Upper lobe of right lung (tissue), 1 donor: ENCODE results near the gene LRRC8E. TPM values are rescaled to one million over a fixed set of nuclear protein-coding genes. Genes with fewer than 3 reads are reported as not detected.

Experiments
- ATAC-seq: fragments of 200-7000 bp; cut with Tn5 transposase; one replicate; pipeline ENCODE4 v1.9.1; 2020; ENCODE audit warnings: mild to moderate bottlenecking, moderate library complexity
- DNase-seq: peaks from one replicate; pipeline ENCODE4 v3.0.0-alpha.2; 2020
- H3K27ac ChIP-seq: fragments of 200-600 bp; one replicate; pipeline ENCODE4 v1.8.0; 2022
- H3K27me3 ChIP-seq: fragments of 200-600 bp; one replicate; pipeline ENCODE4 v1.8.0; 2022; ENCODE audit warnings: mild to moderate bottlenecking
- H3K36me3 ChIP-seq: fragments of 200-600 bp; one replicate; pipeline ENCODE4 v1.8.0; 2022
- H3K4me1 ChIP-seq: fragments of 200-600 bp; one replicate; pipeline ENCODE4 v1.8.0; 2022
- H3K4me3 ChIP-seq: fragments of 200-600 bp; one replicate; pipeline ENCODE4 v1.8.0; 2022; ENCODE audit warnings: mild to moderate bottlenecking
- H3K9me3 ChIP-seq: fragments of 200-600 bp; one replicate; pipeline ENCODE4 v1.8.0; 2022
- CTCF ChIP-seq: fragments of 200-600 bp; IDR thresholded peaks from one replicate; pipeline ENCODE4 v1.8.0; 2022; ENCODE audit warnings: antibody characterized with exemption
- intact Hi-C: fragments of 100-400 bp; cut with DNase I; formaldehyde crosslinking; loops from one replicate; pipeline ENCODE4 v1.11.0; 2022
- total RNA-seq: library from RNA; stranded (reverse); fragmentation: NEBNext Ultra II Directional; extraction: Animal tissue kit (Norgen Biotek cat#: 25700); gene quantifications from one replicate; pipeline ENCODE4 v1.2.1, GENCODE V29; 2021
- donor health status: DM: no; HTN: yes; CAD: no; lungs with severe emphysema.

Gene LRRC8E
- total RNA-seq, 1 donor from 2014 or later = 11.0 TPM

GRCh38 chr19:7868326-7868670, 20.0 kb upstream of the LRRC8E start:
- no peak for DNase-seq
- H3K27me3 ChIP-seq = peaks cover 29% of the 10 kb centered on the region
- H3K4me3 ChIP-seq = peak overlapping the region; percentile 51
- intact Hi-C loops = no loop called here
- H3K9me3 ChIP-seq = no peaks in the 10 kb centered on the region
- ATAC-seq = no peak
- H3K27ac ChIP-seq = no peak overlapping the region
- no peaks in the 10 kb centered on the region for H3K36me3 ChIP-seq
- H3K4me1 ChIP-seq = peaks cover 20% of the 10 kb centered on the region
- no peak for TF ChIP-seq CTCF

- Histone ChIP-seq H3K4me1 (peaks cover 20% of the 10 kb centered on the region), H3K36me3 (no peaks in the 10 kb centered on the region), H3K9me3 (no peaks in the 10 kb centered on the region), H3K4me3 (peak overlapping the region; percentile 51), H3K27ac (peak overlapping the region; percentile 53), H3K27me3 (peaks cover 31% of the 10 kb centered on the region)
- intact Hi-C loops = no loop called here
- ATAC-seq (peak; percentile 76), DNase-seq (peak; percentile 90)
- peak; percentile 73 for TF ChIP-seq CTCF
Observed at GRCh38 chr19:7868671-7869452, 19.4 kb upstream of the LRRC8E start.

- Histone ChIP-seq H3K36me3 (no peaks in the 10 kb centered on the region), H3K4me3 (peak overlapping the region; percentile 51), H3K4me1 (peaks cover 21% of the 10 kb centered on the region), H3K27ac (peak overlapping the region; percentile 53), H3K27me3 (peaks cover 27% of the 10 kb centered on the region), H3K9me3 (no peaks in the 10 kb centered on the region)
- intact Hi-C loops = no loop called here
- peak; percentile 64 for ATAC-seq
- no peak for TF ChIP-seq CTCF
- DNase-seq = peak; percentile 87
Observed at GRCh38 chr19:7869453-7869909, 18.8 kb upstream of the LRRC8E start.

- DNase-seq = peak; percentile 79
- Histone ChIP-seq H3K9me3 (no peaks in the 10 kb centered on the region), H3K4me1 (peaks cover 23% of the 10 kb centered on the region), H3K27me3 (peaks cover 31% of the 10 kb centered on the region), H3K27ac (no peak overlapping the region), H3K36me3 (no peaks in the 10 kb centered on the region), H3K4me3 (peak overlapping the region; percentile 51)
- intact Hi-C loops = no loop called here
- no peak for ATAC-seq
- TF ChIP-seq CTCF = no peak
Observed at GRCh38 chr19:7869910-7870511, 18.3 kb upstream of the LRRC8E start.

DNA sequence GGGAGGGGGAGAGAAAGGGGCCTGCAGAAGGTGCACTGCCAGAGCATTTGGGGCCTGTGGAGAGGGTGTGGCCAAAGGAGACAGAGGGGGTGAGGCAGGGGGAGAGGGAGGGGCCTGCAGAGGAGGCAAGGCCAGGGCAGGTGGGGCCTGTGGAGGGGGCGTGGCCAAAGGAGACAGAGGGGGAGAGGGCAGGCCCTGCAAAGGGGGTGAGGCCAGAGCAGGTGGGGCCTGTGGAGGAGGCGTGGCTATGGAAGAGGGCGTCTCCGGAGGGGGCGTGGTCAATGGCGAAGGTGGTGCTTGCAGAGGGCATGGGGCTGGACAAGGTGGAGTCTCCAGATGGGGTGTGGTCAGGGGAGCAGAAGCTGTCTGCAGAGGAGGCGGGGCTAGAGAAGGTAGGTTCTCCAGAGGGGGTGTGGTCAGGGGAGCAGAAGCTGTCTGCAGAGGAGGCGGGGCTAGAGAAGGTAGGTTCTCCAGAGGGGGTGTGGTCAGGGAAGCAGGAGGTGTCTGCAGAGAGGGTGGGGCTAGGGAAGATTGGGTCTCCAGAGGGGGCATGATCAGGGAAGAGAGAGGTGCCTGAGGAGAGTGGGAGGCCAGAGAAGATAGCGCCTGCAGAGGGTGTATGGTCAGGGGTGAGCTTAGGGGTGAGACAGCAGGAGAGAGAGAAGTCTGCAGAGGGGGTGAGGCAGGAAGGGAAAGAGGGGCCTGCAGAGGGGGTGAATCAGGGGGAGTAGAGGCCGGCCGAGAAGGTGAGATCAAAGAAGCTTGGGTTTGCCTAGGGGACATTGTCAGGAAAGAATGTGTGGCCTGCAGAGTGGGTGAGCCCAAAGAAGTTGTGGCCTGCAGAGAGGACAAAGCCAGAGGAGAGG, 17.5 kb upstream of the LRRC8E start:
- TF ChIP-seq CTCF = no peak
- no peak overlapping the region for H3K4me3 ChIP-seq
- ATAC-seq (peak; percentile 0), DNase-seq (peak; percentile 80)
- H3K4me1 ChIP-seq = peaks cover 23% of the 10 kb centered on the region
- intact Hi-C loops = no loop called here
- H3K9me3 ChIP-seq = no peaks in the 10 kb centered on the region
- H3K36me3 ChIP-seq = no peaks in the 10 kb centered on the region
- peaks cover 37% of the 10 kb centered on the region for H3K27me3 ChIP-seq
- no peak overlapping the region for H3K27ac ChIP-seq
